Neural cell (in vitro differentiated cells): Measurements from ENCODE around the gene ANKRD36. TPM values are rescaled to one million over a fixed set of nuclear protein-coding genes. Genes with fewer than 3 reads are reported as not detected.
"Not testable (repeated sequence)": the region's sequence is repeated elsewhere in the genome, so short reads cannot be mapped to it uniquely, and the experiment has no call there.

Experiments used
- H2AFZ ChIP-seq: fragments of 200-600, 300-800 bp; sonication (generic), shearing (Covaris generic); 2 replicates; pipeline ENCODE4 v1.6.0; 2014; ENCODE audit warnings: low read depth, mild to moderate bottlenecking, antibody characterized with exemption, low read length, moderate library complexity
- H3F3A ChIP-seq: fragments of 200-600 bp; shearing (Covaris generic); 2 replicates; pipeline ENCODE4 v1.6.1; 2016; ENCODE audit warnings: mild to moderate bottlenecking, moderate library complexity, mixed read lengths, antibody characterized with exemption, low read length; ENCODE audit not compliant: insufficient read depth, poor library complexity, severe bottlenecking
- H3K27ac ChIP-seq: fragments of 200-600, 300-800 bp; sonication (generic), shearing (Covaris generic); 2 replicates; pipeline ENCODE4 v1.5.1; 2014; ENCODE audit warnings: mild to moderate bottlenecking, low read length, moderate library complexity
- H3K27me3 ChIP-seq: fragments of 300-800, 200-600 bp; sonication (generic), shearing (Covaris generic); 2 replicates; pipeline ENCODE4 v1.6.0; 2014; ENCODE audit warnings: mild to moderate bottlenecking, low read depth, low read length, moderate library complexity; ENCODE audit not compliant: insufficient read depth
- H3K36me3 ChIP-seq: fragments of 300-800, 200-600 bp; sonication (generic), shearing (Covaris generic); 2 replicates; pipeline ENCODE4 v1.5.1; 2014; ENCODE audit warnings: mild to moderate bottlenecking, antibody characterized with exemption, low read length, moderate library complexity; ENCODE audit not compliant: insufficient read depth
- H3K4me2 ChIP-seq: fragments of 300-800, 200-600 bp; sonication (generic), shearing (Covaris generic); 2 replicates; pipeline ENCODE4 v1.6.0; 2014; ENCODE audit warnings: mild to moderate bottlenecking, low read length
- H3K4me3 ChIP-seq: fragments of 300-800, 200-600 bp; sonication (generic), shearing (Covaris generic); 2 replicates; pipeline ENCODE4 v1.5.1; 2014; ENCODE audit warnings: mild to moderate bottlenecking, low read length, moderate library complexity
- H3K79me2 ChIP-seq: fragments of 200-600 bp; shearing (Covaris generic); replicated peaks from 2 replicates; pipeline ENCODE4 v1.6.0; 2014; ENCODE audit warnings: mild to moderate bottlenecking, low read length, moderate library complexity; ENCODE audit not compliant: insufficient read depth
- H3K9ac ChIP-seq: fragments of 300-800, 200-600 bp; sonication (generic), shearing (Covaris generic); 2 replicates; pipeline ENCODE4 v1.6.1; 2016; ENCODE audit warnings: mild to moderate bottlenecking, low read length, mixed read lengths
- H3K9me2 ChIP-seq: fragments of 200-600 bp; shearing (Covaris generic); 2 replicates; pipeline ENCODE4 v1.6.1; 2016; ENCODE audit warnings: mild to moderate bottlenecking, low read length, mixed read lengths; ENCODE audit not compliant: insufficient read depth
- H3K9me3 ChIP-seq: fragments of 200-600, 300-800 bp; sonication (generic), shearing (Covaris generic); 2 replicates; pipeline ENCODE4 v1.6.1; 2016; ENCODE audit warnings: mild to moderate bottlenecking, mixed run types, low read length, moderate library complexity, mixed read lengths
- H4K20me1 ChIP-seq: fragments of 200-600 bp; shearing (Covaris generic); 2 replicates; pipeline ENCODE4 v1.6.1; 2016; ENCODE audit warnings: mild to moderate bottlenecking, mixed run types; ENCODE audit not compliant: insufficient read depth
- EP300 ChIP-seq: fragments of 450-650 bp; conservative IDR thresholded peaks from 2 replicates; pipeline ENCODE4 v1.6.1; 2014; ENCODE audit warnings: antibody characterized with exemption, mild to moderate bottlenecking, moderate library complexity; ENCODE audit not compliant: poor library complexity, severe bottlenecking
- EZH2 ChIP-seq: fragments of 200-600, 300-800 bp; shearing (Covaris generic), sonication (generic); IDR thresholded peaks from 2 replicates; pipeline ENCODE4 v1.6.1; 2014; ENCODE audit warnings: antibody characterized with exemption, low read length, borderline replicate concordance, mild to moderate bottlenecking; ENCODE audit not compliant: insufficient read depth, poor library complexity, severe bottlenecking
- MXI1 ChIP-seq: fragments of 450-650 bp; conservative IDR thresholded peaks from 2 replicates; pipeline ENCODE4 v1.6.1; 2014; ENCODE audit warnings: antibody characterized with exemption, mild to moderate bottlenecking; ENCODE audit not compliant: poor library complexity, severe bottlenecking
- POLR2AphosphoS5 ChIP-seq: IDR thresholded peaks from 2 replicates; pipeline ENCODE4 v1.6.1; 2012
- RAD21 ChIP-seq: fragments of 450-650 bp; conservative IDR thresholded peaks from 2 replicates; pipeline ENCODE4 v1.6.1; 2014; ENCODE audit warnings: antibody characterized with exemption, mild to moderate bottlenecking, moderate library complexity
- SMC3 ChIP-seq: fragments of 450-650 bp; conservative IDR thresholded peaks from 2 replicates; pipeline ENCODE4 v1.6.1; 2014; ENCODE audit warnings: antibody characterized with exemption, mild to moderate bottlenecking, moderate library complexity; ENCODE audit not compliant: poor library complexity
- TAF1 ChIP-seq: IDR thresholded peaks from 2 replicates; pipeline ENCODE4 v1.6.1; 2012; ENCODE audit warnings: low read depth
- polyA plus RNA-seq: library from polyadenylated mRNA; depleted of rRNA; stranded (reverse); fragments of >200 nt; gene quantifications from 2 replicates; pipeline ENCODE4 v1.2.3, GENCODE V29; 2014
- TF ChIP-seq, protein P1 (sequence below): IDR thresholded peaks from 2 replicates; pipeline ENCODE4 v1.6.1; 2012; ENCODE audit warnings: borderline replicate concordance
- TF ChIP-seq, protein P2 (sequence below): fragments of 450-650 bp; IDR thresholded peaks from 2 replicates; pipeline ENCODE4 v1.5.1; 2014; ENCODE audit warnings: antibody characterized with exemption, mild to moderate bottlenecking, moderate library complexity; ENCODE audit not compliant: poor library complexity, severe bottlenecking

ANKRD36 gene
- polyA plus RNA-seq, 1 donor from 2014 or later: 81.5 TPM

DNA sequence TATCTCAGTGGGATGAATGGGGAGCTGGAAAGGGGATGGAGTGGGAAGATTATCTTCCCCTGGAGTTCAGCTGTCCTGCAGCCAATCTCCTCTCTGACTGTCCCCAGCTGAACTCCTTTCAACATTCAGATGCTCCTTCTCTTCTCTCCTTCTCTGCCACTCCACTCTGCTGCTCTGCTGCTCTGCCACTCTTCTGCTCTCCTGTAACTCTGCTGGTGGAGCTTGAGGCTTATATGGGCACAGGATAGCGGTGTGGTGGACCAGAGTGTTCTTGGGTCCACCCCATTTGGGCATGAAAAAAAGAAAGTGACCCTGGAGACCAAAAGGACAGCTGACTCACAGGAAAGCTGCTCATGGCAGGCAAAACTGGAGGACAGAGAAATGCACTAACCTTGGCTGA, 44.9 kb upstream of the ANKRD36 start:
- H3F3A ChIP-seq: no peaks in the 10 kb centered on the region
- no peaks in the 10 kb centered on the region for H3K9me2 ChIP-seq
- H3K27ac ChIP-seq: no peak overlapping the region
- TF ChIP-seq SMC3 (no peak), MXI1 (no peak), EZH2 (no peak), EP300 (no peak), POLR2AphosphoS5 (no peak), RAD21 (no peak), TAF1 (no peak)
- TF ChIP-seq, protein P1, sequence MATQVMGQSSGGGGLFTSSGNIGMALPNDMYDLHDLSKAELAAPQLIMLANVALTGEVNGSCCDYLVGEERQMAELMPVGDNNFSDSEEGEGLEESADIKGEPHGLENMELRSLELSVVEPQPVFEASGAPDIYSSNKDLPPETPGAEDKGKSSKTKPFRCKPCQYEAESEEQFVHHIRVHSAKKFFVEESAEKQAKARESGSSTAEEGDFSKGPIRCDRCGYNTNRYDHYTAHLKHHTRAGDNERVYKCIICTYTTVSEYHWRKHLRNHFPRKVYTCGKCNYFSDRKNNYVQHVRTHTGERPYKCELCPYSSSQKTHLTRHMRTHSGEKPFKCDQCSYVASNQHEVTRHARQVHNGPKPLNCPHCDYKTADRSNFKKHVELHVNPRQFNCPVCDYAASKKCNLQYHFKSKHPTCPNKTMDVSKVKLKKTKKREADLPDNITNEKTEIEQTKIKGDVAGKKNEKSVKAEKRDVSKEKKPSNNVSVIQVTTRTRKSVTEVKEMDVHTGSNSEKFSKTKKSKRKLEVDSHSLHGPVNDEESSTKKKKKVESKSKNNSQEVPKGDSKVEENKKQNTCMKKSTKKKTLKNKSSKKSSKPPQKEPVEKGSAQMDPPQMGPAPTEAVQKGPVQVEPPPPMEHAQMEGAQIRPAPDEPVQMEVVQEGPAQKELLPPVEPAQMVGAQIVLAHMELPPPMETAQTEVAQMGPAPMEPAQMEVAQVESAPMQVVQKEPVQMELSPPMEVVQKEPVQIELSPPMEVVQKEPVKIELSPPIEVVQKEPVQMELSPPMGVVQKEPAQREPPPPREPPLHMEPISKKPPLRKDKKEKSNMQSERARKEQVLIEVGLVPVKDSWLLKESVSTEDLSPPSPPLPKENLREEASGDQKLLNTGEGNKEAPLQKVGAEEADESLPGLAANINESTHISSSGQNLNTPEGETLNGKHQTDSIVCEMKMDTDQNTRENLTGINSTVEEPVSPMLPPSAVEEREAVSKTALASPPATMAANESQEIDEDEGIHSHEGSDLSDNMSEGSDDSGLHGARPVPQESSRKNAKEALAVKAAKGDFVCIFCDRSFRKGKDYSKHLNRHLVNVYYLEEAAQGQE: no peak
- TF ChIP-seq, protein P2, sequence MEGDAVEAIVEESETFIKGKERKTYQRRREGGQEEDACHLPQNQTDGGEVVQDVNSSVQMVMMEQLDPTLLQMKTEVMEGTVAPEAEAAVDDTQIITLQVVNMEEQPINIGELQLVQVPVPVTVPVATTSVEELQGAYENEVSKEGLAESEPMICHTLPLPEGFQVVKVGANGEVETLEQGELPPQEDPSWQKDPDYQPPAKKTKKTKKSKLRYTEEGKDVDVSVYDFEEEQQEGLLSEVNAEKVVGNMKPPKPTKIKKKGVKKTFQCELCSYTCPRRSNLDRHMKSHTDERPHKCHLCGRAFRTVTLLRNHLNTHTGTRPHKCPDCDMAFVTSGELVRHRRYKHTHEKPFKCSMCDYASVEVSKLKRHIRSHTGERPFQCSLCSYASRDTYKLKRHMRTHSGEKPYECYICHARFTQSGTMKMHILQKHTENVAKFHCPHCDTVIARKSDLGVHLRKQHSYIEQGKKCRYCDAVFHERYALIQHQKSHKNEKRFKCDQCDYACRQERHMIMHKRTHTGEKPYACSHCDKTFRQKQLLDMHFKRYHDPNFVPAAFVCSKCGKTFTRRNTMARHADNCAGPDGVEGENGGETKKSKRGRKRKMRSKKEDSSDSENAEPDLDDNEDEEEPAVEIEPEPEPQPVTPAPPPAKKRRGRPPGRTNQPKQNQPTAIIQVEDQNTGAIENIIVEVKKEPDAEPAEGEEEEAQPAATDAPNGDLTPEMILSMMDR: no peak
- H4K20me1 ChIP-seq: no peaks in the 10 kb centered on the region
- no peak overlapping the region for H2AFZ ChIP-seq
- H3K9me3 ChIP-seq: no peaks in the 10 kb centered on the region
- no peaks in the 10 kb centered on the region for H3K79me2 ChIP-seq
- H3K36me3 ChIP-seq: no peaks in the 10 kb centered on the region
- H3K4me3 ChIP-seq: no peak overlapping the region
- H3K27me3 ChIP-seq: no peaks in the 10 kb centered on the region
- no peak overlapping the region for H3K9ac ChIP-seq
- no peak overlapping the region for H3K4me2 ChIP-seq

DNA sequence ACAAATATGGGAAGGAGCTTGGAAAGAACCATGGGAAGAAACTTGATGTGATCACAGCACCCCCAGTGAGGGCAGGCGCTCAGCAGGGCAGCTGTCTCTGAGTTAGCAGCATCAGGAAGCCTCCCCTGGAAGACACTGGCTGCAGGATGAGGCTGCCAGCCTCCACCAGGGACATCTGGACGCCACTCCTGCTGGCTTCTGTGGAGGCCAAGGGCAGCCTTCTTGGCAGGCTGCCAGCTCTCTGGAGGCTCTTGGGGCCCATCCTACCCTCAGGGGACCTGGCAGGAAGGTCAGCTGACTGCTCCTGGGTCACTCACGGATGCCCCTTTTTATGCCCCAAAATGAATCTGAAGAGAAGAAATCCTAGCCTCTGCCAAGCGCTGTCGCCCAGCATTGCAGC, 44.2 kb upstream of the ANKRD36 start:
- H3K9ac ChIP-seq, H3K9me2 ChIP-seq, H3F3A ChIP-seq, H2AFZ ChIP-seq, H3K4me3 ChIP-seq, H3K79me2 ChIP-seq, H3K27ac ChIP-seq, H3K27me3 ChIP-seq, H3K4me2 ChIP-seq, H3K36me3 ChIP-seq, H4K20me1 ChIP-seq, H3K9me3 ChIP-seq: not testable (repeated sequence)

DNA sequence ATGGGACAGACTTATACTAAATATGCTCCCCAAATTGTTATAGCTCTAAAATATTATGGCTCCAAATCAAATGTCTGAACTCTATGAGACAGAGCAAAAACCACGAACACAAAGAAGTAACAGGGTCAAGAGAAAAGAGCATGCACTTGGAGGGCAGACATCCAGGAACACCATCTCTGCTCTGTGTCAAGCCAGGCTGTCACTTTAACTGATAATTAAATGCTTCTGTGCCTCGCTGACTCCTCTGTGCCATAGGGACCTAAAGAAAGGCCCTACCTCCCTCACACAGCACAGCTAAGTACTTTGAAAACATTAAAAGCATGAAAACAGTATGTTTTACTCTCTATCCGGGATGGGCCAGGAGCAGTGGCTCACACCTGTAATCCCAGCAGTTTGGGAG, 42.0 kb upstream of the ANKRD36 start:
- H3K9me2 ChIP-seq, H3K36me3 ChIP-seq, H3K4me2 ChIP-seq, H3K9ac ChIP-seq, H3K4me3 ChIP-seq, H4K20me1 ChIP-seq, H3K79me2 ChIP-seq, H3K9me3 ChIP-seq, H3K27me3 ChIP-seq, H3F3A ChIP-seq, H3K27ac ChIP-seq, H2AFZ ChIP-seq: not testable (repeated sequence)

DNA sequence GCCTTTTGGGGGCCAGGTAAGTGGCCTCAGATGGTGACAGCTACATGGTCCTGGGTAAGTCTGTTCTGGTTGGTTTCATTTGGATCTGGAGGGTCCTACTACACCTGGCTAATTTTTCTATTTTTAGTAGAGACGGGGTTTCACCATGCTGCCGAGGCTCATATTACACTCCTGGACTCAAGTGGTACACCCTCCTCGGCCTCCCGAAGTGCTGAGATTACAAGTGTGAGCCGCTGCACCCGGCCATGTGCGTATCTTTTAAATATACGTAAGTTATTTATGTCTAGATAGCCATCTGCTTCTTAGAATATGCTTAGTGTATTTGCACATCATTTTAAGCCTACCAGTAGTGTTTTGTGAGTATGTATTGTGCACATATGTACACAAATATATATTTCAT, 35.7 kb upstream of the ANKRD36 start:
- not testable (repeated sequence) for H3K9me3 ChIP-seq, H3K27ac ChIP-seq, H3K4me2 ChIP-seq, H3F3A ChIP-seq, H3K4me3 ChIP-seq, H3K36me3 ChIP-seq, H4K20me1 ChIP-seq, H3K9me2 ChIP-seq, H3K27me3 ChIP-seq, H3K79me2 ChIP-seq, H3K9ac ChIP-seq, H2AFZ ChIP-seq

DNA sequence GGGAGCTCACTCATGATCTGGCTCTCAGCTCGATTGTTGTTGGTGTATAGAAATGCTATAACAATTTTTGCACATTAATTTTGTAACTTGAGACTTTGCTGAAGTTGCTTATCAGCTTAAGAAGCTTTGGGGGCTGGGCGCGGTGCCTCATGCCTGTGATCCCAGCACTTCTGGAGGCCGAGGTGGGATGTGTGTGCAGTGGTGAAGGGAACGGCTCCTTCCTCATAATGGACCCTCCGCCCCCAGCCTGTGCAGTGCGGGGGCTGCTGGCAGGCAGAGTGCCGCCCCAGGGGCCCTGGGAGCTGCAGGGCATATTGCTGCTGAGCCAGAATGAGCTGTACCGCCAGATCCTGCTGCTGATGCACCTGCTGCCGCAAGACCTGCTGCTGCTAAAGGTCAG, 32.1 kb upstream of the ANKRD36 start:
- H3K9me3 ChIP-seq, H3K9ac ChIP-seq, H2AFZ ChIP-seq, H3K27me3 ChIP-seq, H3F3A ChIP-seq, H3K27ac ChIP-seq, H3K79me2 ChIP-seq, H3K4me2 ChIP-seq, H4K20me1 ChIP-seq, H3K4me3 ChIP-seq, H3K36me3 ChIP-seq, H3K9me2 ChIP-seq: not testable (repeated sequence)
